ENCODE measurements around the gene TEX2.
A peak's percentile ranks its signal among the peaks of the same experiment; 100 is the strongest.
"Not testable (repeated sequence)": the region's sequence is repeated elsewhere in the genome, so short reads cannot be mapped to it uniquely, and the experiment has no call there.

Gene TEX2

GRCh38 chr17:64126918-64127317 is 136.1 kb downstream of the TEX2 start:
- Histone ChIP-seq H3K36me3 (ENCODE audit: insufficient read depth, low read length) (no peaks in the 10 kb centered on the region), H2AFZ (ENCODE audit: low read length, unreplicated experiment) (no peak overlapping the region), H3K27me3 (ENCODE audit: insufficient read depth, low read length) (no peaks in the 10 kb centered on the region), H3K4me1 (ENCODE audit: control insufficient read depth, insufficient read depth, low read length, unreplicated experiment) (peaks cover 31% of the 10 kb centered on the region), H3K27ac (ENCODE audit: low read depth, low read length) (peak overlapping the region; percentile 11), H3K79me2 (ENCODE audit: control insufficient read depth, insufficient read depth, low read length, unreplicated experiment) (peaks cover 49% of the 10 kb centered on the region), H3K4me3 (ENCODE audit: low read depth, low read length) (peak overlapping the region; percentile 34)

GRCh38 chr17:64125937-64126336 is 137.1 kb downstream of the TEX2 start:
- peak overlapping the region; percentile 34 for H3K4me3 ChIP-seq (ENCODE audit: low read depth, low read length)
- H3K27ac ChIP-seq (ENCODE audit: low read depth, low read length), result peak overlapping the region; percentile 11; the same call in 1 of the 2 replicates
- H3K36me3 ChIP-seq (ENCODE audit: insufficient read depth, low read length), result no peaks in the 10 kb centered on the region
- H3K27me3 ChIP-seq (ENCODE audit: insufficient read depth, low read length), result no peaks in the 10 kb centered on the region
- no peak overlapping the region for H2AFZ ChIP-seq (ENCODE audit: low read length, unreplicated experiment)
- peaks cover 50% of the 10 kb centered on the region for H3K79me2 ChIP-seq (ENCODE audit: control insufficient read depth, insufficient read depth, low read length, unreplicated experiment)
- H3K4me1 ChIP-seq (ENCODE audit: control insufficient read depth, insufficient read depth, low read length, unreplicated experiment), result peaks cover 26% of the 10 kb centered on the region

DNA sequence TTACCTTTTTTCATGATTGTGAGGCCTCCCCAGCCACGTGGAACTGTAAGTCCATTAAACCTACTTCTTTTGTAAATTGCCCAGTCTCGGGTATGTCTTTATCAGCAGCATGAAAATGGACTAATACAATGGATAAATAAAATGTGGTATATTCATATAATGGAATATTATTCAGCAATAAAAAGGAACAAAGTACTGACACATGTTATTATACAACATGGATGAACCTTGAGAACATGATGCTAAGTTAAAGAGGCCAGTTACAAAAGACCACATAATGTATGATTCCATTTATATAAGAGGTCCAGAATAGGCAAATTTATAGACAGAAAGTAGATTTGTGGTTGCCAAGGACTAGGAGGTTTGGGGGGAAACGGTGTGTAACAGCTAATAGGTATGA is 138.5 kb downstream of the TEX2 start:
- peaks cover 53% of the 10 kb centered on the region for H3K79me2 ChIP-seq (ENCODE audit: control insufficient read depth, insufficient read depth, low read length, unreplicated experiment)
- H3K4me3 ChIP-seq (ENCODE audit: low read depth, low read length), result no peak overlapping the region
- no peaks in the 10 kb centered on the region for H3K36me3 ChIP-seq (ENCODE audit: insufficient read depth, low read length)

DNA sequence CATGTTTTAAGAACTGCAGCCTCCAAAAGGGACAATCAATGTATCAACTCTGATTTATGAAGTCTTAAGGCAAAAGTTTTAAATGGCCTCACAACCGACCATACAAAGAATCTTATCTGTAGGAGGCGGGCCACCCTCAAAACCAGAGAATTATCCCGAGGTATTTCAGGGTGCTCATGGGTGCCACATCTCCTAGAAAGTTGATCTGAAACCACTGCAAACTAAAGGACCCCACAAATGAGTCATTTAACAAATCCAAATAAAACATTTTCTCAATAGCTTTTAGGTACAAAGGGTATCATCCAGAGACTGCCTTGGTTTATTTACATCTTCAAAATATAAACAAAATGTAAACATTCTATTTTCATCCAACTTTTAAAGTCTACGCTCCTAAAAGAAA is 139.9 kb downstream of the TEX2 start:
- Histone ChIP-seq H2AFZ (ENCODE audit: low read length, unreplicated experiment) (no peak overlapping the region), H3K27ac (ENCODE audit: low read depth, low read length) (no peak overlapping the region), H3K4me3 (ENCODE audit: low read depth, low read length) (no peak overlapping the region), H3K4me1 (ENCODE audit: control insufficient read depth, insufficient read depth, low read length, unreplicated experiment) (peaks cover 27% of the 10 kb centered on the region), H3K79me2 (ENCODE audit: control insufficient read depth, insufficient read depth, low read length, unreplicated experiment) (peaks cover 39% of the 10 kb centered on the region), H3K27me3 (ENCODE audit: insufficient read depth, low read length) (no peaks in the 10 kb centered on the region), H3K36me3 (ENCODE audit: insufficient read depth, low read length) (no peaks in the 10 kb centered on the region)

More for the DNA sequence above, 138.5 kb downstream of the TEX2 start:
- H3K4me1 ChIP-seq (ENCODE audit: control insufficient read depth, insufficient read depth, low read length, unreplicated experiment), result peaks cover 23% of the 10 kb centered on the region
- H3K27me3 ChIP-seq (ENCODE audit: insufficient read depth, low read length), result no peaks in the 10 kb centered on the region
- H2AFZ ChIP-seq (ENCODE audit: low read length, unreplicated experiment), result no peak overlapping the region
- no peak overlapping the region for H3K27ac ChIP-seq (ENCODE audit: low read depth, low read length)

DNA sequence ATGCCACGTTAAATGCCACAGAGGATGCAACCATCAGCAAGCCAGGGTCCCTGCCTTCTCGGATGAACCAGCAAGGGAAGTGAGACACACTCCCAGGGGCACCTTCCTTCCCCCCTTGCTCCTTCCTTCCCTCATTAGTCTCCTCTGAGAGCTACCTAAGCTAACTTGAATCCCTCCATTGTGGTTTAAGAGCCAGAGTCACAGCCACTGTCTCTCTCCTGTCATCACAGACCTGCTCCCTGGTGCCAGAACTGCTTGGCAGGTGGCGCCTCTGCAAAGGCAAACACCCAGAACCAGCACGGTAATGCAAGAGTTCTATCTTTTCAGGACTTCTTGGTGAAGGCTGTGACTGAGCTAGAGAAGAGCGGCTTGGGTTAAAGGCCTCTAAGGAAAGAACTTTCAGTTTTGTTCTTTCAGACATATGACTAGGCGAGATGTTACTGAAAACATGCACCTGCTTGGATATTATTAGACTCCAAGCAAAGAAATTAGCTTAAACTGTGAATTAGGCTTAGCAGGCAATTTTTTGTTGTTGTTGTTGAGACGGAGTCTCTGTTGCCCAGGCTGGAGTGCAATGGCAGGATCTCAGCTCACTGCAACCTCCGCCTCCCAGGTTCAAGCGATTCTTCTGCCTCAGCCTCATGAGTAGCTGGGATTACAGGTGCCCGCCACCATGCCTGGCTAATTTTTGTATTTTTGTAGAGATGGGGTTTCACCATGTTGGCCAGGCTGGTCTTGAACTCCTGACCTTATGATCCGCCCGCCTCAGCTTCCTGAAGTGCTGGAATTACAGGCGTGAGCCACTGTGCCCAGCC is 141.9 kb downstream of the TEX2 start:
- not testable (repeated sequence) for H3K27me3 ChIP-seq (ENCODE audit: insufficient read depth, low read length); H2AFZ ChIP-seq (ENCODE audit: low read length, unreplicated experiment); H3K27ac ChIP-seq (ENCODE audit: low read depth, low read length); H3K4me3 ChIP-seq (ENCODE audit: low read depth, low read length); H3K36me3 ChIP-seq (ENCODE audit: insufficient read depth, low read length)
- Histone ChIP-seq H3K4me1 (ENCODE audit: control insufficient read depth, insufficient read depth, low read length, unreplicated experiment) (peaks cover 22% of the 10 kb centered on the region), H3K79me2 (ENCODE audit: control insufficient read depth, insufficient read depth, low read length, unreplicated experiment) (peaks cover 30% of the 10 kb centered on the region)

GRCh38 chr17:64120159-64120810 is 142.8 kb downstream of the TEX2 start:
- H3K36me3 ChIP-seq (ENCODE audit: insufficient read depth, low read length), result no peaks in the 10 kb centered on the region
- H3K27ac ChIP-seq (ENCODE audit: low read depth, low read length), result no peak overlapping the region
- H3K79me2 ChIP-seq (ENCODE audit: control insufficient read depth, insufficient read depth, low read length, unreplicated experiment), result peaks cover 22% of the 10 kb centered on the region
- H3K4me1 ChIP-seq (ENCODE audit: control insufficient read depth, insufficient read depth, low read length, unreplicated experiment), result peaks cover 23% of the 10 kb centered on the region
- no peak overlapping the region for H3K4me3 ChIP-seq (ENCODE audit: low read depth, low read length)
- H3K27me3 ChIP-seq (ENCODE audit: insufficient read depth, low read length), result no peaks in the 10 kb centered on the region
- no peak overlapping the region for H2AFZ ChIP-seq (ENCODE audit: low read length, unreplicated experiment)

DNA sequence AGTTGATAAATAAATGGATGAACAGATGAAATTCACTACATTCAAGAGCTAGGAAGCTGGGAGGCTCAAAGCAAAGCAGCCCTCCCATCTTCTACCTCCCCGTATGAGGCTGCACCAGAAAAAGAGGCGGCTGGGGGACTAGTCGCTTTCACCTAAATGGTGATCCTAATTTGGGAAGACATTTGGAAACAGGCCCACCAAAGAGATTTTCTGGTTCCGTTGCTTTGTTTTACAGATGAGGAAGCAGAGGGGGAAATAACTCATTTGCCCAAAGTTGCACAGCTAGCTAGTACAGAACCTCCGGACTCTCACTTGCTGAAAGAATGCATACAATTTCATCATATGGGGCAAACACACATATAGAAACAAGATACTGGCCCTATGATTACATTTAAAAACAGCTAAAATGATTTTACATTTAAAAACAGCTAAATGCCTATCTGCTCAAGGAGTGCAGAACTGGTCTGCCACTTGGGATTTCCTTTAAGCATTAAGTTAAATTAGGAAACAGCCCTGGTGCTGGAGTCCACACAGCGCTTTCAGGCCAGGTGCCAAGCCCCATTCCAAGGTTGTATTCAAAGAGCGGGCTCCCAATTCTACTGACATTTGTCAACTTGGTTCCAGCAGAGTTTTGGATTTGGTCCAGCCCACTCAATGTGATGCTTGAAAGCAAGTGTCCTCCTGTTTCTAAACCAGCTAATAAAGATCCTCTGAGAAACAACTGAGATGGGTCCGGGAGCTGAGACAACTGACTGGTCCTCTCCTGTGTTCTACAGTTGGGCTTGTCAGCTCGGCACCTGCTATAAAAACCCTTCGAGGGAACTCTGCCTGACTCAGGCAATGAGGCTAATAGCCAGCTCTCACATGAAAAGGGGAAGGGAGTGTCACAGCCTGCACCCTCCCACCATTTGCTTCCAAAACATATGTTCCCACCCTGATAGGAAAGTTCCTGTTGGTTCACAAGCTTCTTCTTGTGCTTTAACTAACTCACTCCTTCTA is 144.8 kb downstream of the TEX2 start:
- H3K4me1 ChIP-seq (ENCODE audit: control insufficient read depth, insufficient read depth, low read length, unreplicated experiment), result peaks cover 31% of the 10 kb centered on the region
- H3K27ac ChIP-seq (ENCODE audit: low read depth, low read length), result no peak overlapping the region
- no peaks in the 10 kb centered on the region for H3K36me3 ChIP-seq (ENCODE audit: insufficient read depth, low read length)
- no peak overlapping the region for H3K4me3 ChIP-seq (ENCODE audit: low read depth, low read length)
- H3K79me2 ChIP-seq (ENCODE audit: control insufficient read depth, insufficient read depth, low read length, unreplicated experiment), result peaks cover 19% of the 10 kb centered on the region
- H3K27me3 ChIP-seq (ENCODE audit: insufficient read depth, low read length), result no peaks in the 10 kb centered on the region
- no peak overlapping the region for H2AFZ ChIP-seq (ENCODE audit: low read length, unreplicated experiment)

DNA sequence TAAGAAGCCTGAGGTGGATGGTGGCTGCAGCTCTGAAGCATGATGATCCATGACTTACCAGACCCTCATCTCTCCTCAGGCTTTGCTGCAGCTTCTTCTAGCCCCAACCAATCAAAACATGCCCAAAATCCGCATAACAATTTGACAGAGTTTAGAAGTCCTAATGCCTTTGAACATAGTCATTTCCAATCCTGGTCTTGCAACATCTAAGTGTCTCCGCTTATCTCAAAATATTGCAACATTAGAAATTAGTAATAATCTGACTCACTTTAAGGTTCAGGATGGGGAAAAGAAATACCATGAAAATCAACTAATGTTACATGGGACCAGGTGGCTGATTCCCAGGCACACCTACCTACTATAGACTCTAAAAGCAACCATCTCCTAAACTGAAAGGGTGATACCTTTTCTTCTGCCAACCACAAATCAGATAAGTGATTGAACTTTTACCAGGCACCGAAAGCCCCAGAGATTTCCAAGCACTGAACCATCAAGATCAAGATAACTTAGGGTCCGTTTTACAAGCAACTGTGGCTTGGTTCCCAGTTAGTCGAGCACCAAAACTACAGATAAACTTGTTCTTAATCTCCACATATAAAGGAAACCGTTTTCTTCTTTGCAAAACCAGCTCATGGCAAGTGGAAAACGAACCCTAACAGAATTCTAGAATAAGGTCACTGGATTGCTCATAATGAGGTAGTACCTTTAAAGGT is 147.1 kb downstream of the TEX2 start:
- Histone ChIP-seq H3K36me3 (ENCODE audit: insufficient read depth, low read length) (no peaks in the 10 kb centered on the region), H3K27me3 (ENCODE audit: insufficient read depth, low read length) (no peaks in the 10 kb centered on the region), H3K4me1 (ENCODE audit: control insufficient read depth, insufficient read depth, low read length, unreplicated experiment) (peaks cover 31% of the 10 kb centered on the region), H3K27ac (ENCODE audit: low read depth, low read length) (peak overlapping the region; percentile 75), H2AFZ (ENCODE audit: low read length, unreplicated experiment) (peak overlapping the region; percentile 11), H3K79me2 (ENCODE audit: control insufficient read depth, insufficient read depth, low read length, unreplicated experiment) (peaks cover 19% of the 10 kb centered on the region), H3K4me3 (ENCODE audit: low read depth, low read length) (peak overlapping the region; percentile 66)

GRCh38 chr17:64115043-64115698 is 147.9 kb downstream of the TEX2 start:
- peaks cover 19% of the 10 kb centered on the region for H3K79me2 ChIP-seq (ENCODE audit: control insufficient read depth, insufficient read depth, low read length, unreplicated experiment)
- no peaks in the 10 kb centered on the region for H3K36me3 ChIP-seq (ENCODE audit: insufficient read depth, low read length)
- H3K27me3 ChIP-seq (ENCODE audit: insufficient read depth, low read length), result no peaks in the 10 kb centered on the region
- H3K4me1 ChIP-seq (ENCODE audit: control insufficient read depth, insufficient read depth, low read length, unreplicated experiment), result peaks cover 37% of the 10 kb centered on the region
- peak overlapping the region; percentile 66 for H3K4me3 ChIP-seq (ENCODE audit: low read depth, low read length)
- peak overlapping the region; percentile 75 for H3K27ac ChIP-seq (ENCODE audit: low read depth, low read length)
- no peak overlapping the region for H2AFZ ChIP-seq (ENCODE audit: low read length, unreplicated experiment)

Measured in ACC112 (cell line).